IPS-15b (cell line): Measurements from ENCODE around the gene PRKN.

Experiments used
- H3K27me3 ChIP-seq: one replicate; pipeline ENCODE4 v1.6.1; 2013; ENCODE audit warnings: low read length; ENCODE audit not compliant: control insufficient read depth, insufficient read depth
- H3K36me3 ChIP-seq: one replicate; pipeline ENCODE4 v1.6.1; 2013; ENCODE audit warnings: low read length; ENCODE audit not compliant: control insufficient read depth, insufficient read depth
- H3K4me1 ChIP-seq: one replicate; pipeline ENCODE4 v1.6.1; 2013; ENCODE audit warnings: mild to moderate bottlenecking, low read length; ENCODE audit not compliant: control insufficient read depth, insufficient read depth
- H3K4me3 ChIP-seq: one replicate; pipeline ENCODE4 v1.5.1; 2013; ENCODE audit warnings: low read depth, low read length
- H3K9ac ChIP-seq: one replicate; pipeline ENCODE4 v1.6.1; 2013; ENCODE audit warnings: low read depth, mild to moderate bottlenecking, low read length
- H3K9me3 ChIP-seq: one replicate; pipeline ENCODE4 v1.6.1; 2013; ENCODE audit warnings: mild to moderate bottlenecking, low read length; ENCODE audit not compliant: control insufficient read depth, insufficient read depth

PRKN gene

DNA sequence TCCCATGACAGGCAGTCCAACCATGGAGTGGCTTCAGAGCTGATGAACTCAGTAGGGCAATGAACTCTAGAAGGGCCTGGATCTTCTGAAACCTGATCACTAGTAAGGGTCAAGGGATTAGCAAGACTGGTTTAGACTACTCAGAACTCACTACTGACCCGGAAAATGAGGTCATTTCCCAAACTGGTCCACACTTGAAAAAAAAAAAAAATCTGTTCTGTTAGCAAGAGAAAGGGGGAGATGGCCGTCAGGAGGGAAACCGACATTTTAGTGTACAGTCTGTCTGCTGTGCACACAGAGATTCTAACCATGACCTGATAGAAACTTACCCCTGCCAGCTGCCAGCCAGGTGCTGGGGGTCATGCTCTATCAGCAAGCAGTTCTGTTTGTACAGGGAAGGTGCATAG, 1191.3 kb downstream of the PRKN start:
- Histone ChIP-seq H3K9me3 (no peaks in the 10 kb centered on the region), H3K4me3 (no peak overlapping the region), H3K27me3 (no peaks in the 10 kb centered on the region), H3K36me3 (no peaks in the 10 kb centered on the region), H3K9ac (no peak overlapping the region), H3K4me1 (no peaks in the 10 kb centered on the region)

GRCh38 chr6:161534264-161534873, 1193.2 kb downstream of the PRKN start:
- H3K4me1 ChIP-seq: no peaks in the 10 kb centered on the region
- no peaks in the 10 kb centered on the region for H3K9me3 ChIP-seq
- no peaks in the 10 kb centered on the region for H3K27me3 ChIP-seq
- no peaks in the 10 kb centered on the region for H3K36me3 ChIP-seq
- no peak overlapping the region for H3K4me3 ChIP-seq
- H3K9ac ChIP-seq: no peak overlapping the region

- Histone ChIP-seq H3K36me3 (no peaks in the 10 kb centered on the region), H3K4me1 (no peaks in the 10 kb centered on the region), H3K4me3 (no peak overlapping the region), H3K27me3 (no peaks in the 10 kb centered on the region), H3K9ac (no peak overlapping the region), H3K9me3 (no peaks in the 10 kb centered on the region)
Measured at GRCh38 chr6:161533266-161533665, 1194.3 kb downstream of the PRKN start.

DNA sequence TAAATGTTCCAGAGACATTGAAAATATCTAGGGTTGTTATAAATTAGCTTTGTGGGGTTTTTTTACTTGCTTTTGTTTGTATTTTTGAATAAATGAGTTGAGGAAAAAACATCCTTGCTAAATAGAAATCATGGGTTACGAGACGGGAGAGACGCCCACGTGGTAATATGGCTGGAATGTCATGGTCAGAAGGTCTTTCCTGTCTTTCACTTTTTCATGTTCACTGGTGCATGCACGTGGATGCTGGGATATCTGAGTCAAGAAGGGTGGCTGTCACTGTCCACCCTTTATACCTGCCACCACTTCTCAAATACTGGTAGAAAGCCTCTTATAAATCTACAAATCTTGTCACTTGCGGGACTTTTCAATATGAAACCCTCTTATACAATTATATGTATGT, 1195.0 kb downstream of the PRKN start:
- Histone ChIP-seq H3K27me3 (no peaks in the 10 kb centered on the region), H3K36me3 (no peaks in the 10 kb centered on the region), H3K4me3 (no peak overlapping the region), H3K9ac (no peak overlapping the region), H3K9me3 (no peaks in the 10 kb centered on the region), H3K4me1 (no peaks in the 10 kb centered on the region)

GRCh38 chr6:161526794-161527193, 1200.8 kb downstream of the PRKN start:
- no peak overlapping the region for H3K9ac ChIP-seq
- H3K27me3 ChIP-seq: no peaks in the 10 kb centered on the region
- H3K9me3 ChIP-seq: no peaks in the 10 kb centered on the region
- no peak overlapping the region for H3K4me3 ChIP-seq
- H3K4me1 ChIP-seq: no peaks in the 10 kb centered on the region
- no peaks in the 10 kb centered on the region for H3K36me3 ChIP-seq

- Histone ChIP-seq H3K4me3 (no peak overlapping the region), H3K27me3 (no peaks in the 10 kb centered on the region), H3K9ac (no peak overlapping the region), H3K36me3 (no peaks in the 10 kb centered on the region), H3K9me3 (no peaks in the 10 kb centered on the region), H3K4me1 (no peaks in the 10 kb centered on the region)
Measured at GRCh38 chr6:161523362-161523761, 1204.2 kb downstream of the PRKN start.

DNA sequence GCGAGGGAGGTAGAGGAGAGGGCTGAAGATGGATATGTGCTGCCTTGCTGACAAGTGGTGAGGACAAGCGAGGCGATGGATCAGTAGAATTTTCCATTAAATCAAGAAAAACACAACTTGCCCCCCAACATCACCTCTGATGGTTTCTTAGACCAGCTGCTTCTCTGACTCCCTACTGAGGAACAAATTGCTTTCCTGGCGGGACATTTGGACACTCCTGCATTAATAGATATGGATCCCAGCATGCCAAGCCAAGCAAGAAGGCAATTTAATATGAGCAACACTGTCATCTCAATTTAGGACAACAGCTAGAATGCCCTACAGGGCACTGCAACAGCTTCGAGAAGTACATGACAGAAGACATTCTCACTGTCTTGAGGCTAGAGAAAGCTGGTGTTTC, 1205.3 kb downstream of the PRKN start:
- H3K4me3 ChIP-seq: no peak overlapping the region
- H3K36me3 ChIP-seq: no peaks in the 10 kb centered on the region
- H3K9me3 ChIP-seq: no peaks in the 10 kb centered on the region
- no peaks in the 10 kb centered on the region for H3K4me1 ChIP-seq
- H3K27me3 ChIP-seq: no peaks in the 10 kb centered on the region
- no peak overlapping the region for H3K9ac ChIP-seq

DNA sequence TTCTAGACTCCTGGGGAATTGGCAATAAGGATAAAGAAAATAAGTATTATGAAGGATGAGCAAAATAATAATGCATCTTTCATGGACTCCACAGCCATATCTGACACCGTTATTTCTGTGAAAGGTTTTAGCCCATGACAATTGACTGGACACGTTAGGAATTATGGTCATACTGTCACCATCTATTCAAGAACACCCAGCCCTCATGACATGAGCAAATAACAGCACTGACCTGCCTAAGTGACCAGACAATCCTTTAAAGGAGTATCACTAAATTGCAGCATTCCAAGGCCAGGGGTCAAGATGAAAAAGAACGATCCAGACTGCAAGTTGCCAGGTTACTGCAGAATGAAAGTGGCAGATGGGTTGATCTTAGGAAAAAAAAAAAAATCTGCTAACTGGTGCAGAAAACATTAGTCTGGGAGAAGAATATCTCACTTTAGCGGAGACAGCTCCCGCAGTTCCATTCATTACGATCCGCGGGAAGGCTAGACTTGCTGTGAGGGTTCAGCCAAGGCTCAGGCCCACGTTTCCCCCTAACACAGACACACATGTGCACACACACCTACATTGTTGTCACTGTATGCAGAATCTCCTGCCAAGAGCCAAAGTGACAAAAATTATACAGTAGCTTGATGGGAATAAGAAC, 1216.0 kb downstream of the PRKN start:
- Histone ChIP-seq H3K4me1 (no peaks in the 10 kb centered on the region), H3K9ac (no peak overlapping the region), H3K36me3 (no peaks in the 10 kb centered on the region), H3K27me3 (no peaks in the 10 kb centered on the region), H3K4me3 (no peak overlapping the region), H3K9me3 (no peaks in the 10 kb centered on the region)

GRCh38 chr6:161508341-161508740, 1219.2 kb downstream of the PRKN start:
- no peak overlapping the region for H3K4me3 ChIP-seq
- H3K9ac ChIP-seq: no peak overlapping the region
- H3K9me3 ChIP-seq: no peaks in the 10 kb centered on the region
- no peaks in the 10 kb centered on the region for H3K27me3 ChIP-seq
- H3K36me3 ChIP-seq: no peaks in the 10 kb centered on the region
- no peaks in the 10 kb centered on the region for H3K4me1 ChIP-seq

GRCh38 chr6:161507375-161507774, 1220.2 kb downstream of the PRKN start:
- H3K27me3 ChIP-seq: no peaks in the 10 kb centered on the region

DNA sequence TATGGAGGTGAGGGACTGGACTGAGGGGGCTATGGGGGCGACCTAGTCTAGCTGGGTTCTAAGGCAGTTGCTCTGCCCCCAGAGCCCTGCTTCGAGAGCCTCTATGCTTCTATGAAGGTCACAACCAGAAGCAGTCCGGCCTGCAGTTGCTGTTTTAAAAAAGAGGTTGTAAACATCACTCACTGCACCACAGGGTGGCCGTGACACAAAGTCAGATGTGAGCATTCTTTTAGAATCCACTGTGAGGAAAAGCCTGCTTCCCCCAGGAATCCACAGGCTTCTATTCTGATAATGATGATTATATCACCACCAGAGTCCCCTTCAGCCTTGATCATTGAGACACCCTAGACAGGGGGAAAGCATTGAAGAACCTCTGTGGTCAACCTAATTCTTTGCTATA, 1224.0 kb downstream of the PRKN start:
- no peak overlapping the region for H3K4me3 ChIP-seq
- no peaks in the 10 kb centered on the region for H3K27me3 ChIP-seq
- no peaks in the 10 kb centered on the region for H3K36me3 ChIP-seq
- no peak overlapping the region for H3K9ac ChIP-seq
- no peaks in the 10 kb centered on the region for H3K4me1 ChIP-seq
- H3K9me3 ChIP-seq: no peaks in the 10 kb centered on the region

More at GRCh38 chr6:161507375-161507774, 1220.2 kb downstream of the PRKN start:
- H3K9ac ChIP-seq: no peak overlapping the region
- H3K36me3 ChIP-seq: no peaks in the 10 kb centered on the region
- H3K4me1 ChIP-seq: no peaks in the 10 kb centered on the region
- no peaks in the 10 kb centered on the region for H3K9me3 ChIP-seq
- no peak overlapping the region for H3K4me3 ChIP-seq

- Histone ChIP-seq H3K9ac (no peak overlapping the region), H3K4me1 (no peaks in the 10 kb centered on the region)
Measured at GRCh38 chr6:161498881-161499280, 1228.7 kb downstream of the PRKN start.

More at GRCh38 chr6:161498881-161499280, 1228.7 kb downstream of the PRKN start:
- Histone ChIP-seq H3K9me3 (no peaks in the 10 kb centered on the region), H3K27me3 (peaks cover 7% of the 10 kb centered on the region), H3K36me3 (no peaks in the 10 kb centered on the region), H3K4me3 (no peak overlapping the region)
